HL-60/S4 (cell line): Measurements from ENCODE around the gene NEO1.

ENCODE experiments used
- in situ Hi-C: fragments of 300-500 bp; cut with MboI; formaldehyde crosslinking; loops from 2 replicates; pipeline ENCODE4 v1.14.3; 2022; ENCODE audit warnings: low sequenced_read_pairs

Gene NEO1

DNA sequence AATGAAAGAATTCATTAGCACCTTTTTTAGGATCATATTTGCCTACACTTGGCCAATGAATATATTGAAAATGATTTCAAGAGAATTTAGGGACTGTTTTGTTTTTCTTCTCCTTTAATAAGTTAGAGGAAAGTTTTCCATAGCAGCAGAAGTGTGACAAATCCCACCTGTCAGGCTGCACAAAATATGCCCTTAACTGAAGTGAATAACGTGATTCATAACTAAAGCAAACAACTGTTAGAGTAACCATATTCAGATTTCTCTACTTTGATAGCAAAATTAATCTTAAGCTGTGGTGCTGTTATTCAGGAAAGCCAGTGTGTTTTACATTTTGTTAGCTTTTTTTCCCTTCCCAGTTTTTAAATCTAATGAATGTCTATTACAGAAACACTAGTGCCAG lies 195.1 kb downstream of the NEO1 start:
- in situ Hi-C loops = loop anchor here (25.0 kb wide), 1 partner anchor 535 kb away; no protein-coding TSS in a partner anchor

DNA sequence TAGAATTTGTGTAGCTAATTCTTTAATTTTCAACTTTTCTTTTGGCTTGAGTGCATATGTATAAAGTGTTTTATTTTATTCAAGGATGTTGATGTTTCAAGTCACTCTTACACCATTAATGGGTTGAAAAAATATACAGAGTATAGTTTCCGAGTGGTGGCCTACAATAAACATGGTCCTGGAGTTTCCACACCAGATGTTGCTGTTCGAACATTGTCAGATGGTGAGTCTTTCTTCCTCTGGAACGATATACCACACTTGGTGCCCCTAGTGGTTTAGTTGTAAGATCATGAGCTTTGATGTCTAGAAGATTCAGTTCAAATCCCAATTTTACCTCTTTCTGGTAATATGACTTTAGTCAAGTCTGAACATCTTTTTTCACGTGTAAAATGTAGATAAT lies 197.2 kb downstream of the NEO1 start:
- in situ Hi-C loops = loop anchor here (25.0 kb wide), 1 partner anchor 537 kb away; no protein-coding TSS in a partner anchor

GRCh38 chr15:73254598-73254997 lies 202.3 kb downstream of the NEO1 start:
- in situ Hi-C loops = no loop called here

DNA sequence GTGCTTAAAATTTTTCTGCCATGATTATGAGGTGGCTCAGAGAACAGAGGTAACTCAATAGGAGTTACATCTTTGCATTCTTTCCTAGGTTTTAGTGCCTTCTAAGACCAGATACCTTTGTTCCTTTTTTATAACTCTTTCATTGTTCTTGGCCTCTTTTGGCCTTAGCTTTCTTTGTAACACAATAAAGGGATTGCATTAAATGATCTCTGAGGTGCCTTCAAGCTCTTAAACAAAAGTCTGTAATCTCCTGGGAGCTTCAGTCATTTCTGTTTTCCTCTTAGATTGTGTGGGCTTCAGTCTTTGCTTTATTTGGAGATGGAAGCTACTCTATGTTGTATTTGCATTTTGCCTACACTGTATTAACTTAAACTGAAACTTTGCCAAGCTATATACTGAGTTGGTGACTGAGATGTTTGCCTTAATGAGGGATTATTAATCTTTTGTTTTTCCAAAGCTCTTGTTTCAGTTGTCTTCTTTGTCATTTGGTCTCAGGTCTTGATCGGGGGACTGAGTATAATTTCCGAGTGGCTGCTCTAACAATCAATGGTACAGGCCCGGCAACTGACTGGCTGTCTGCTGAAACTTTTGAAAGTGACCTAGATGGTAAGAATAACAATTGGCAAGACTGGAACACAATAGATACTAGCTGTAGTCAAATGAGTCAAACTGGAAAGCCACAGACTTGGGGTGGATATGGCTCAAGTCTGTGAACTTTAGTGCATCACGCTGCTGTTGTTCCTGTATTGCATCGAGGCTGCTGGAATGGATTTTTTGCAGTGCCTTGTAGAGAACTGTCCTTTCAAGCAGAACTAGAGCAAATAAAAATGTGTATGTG lies 206.2 kb downstream of the NEO1 start:
- in situ Hi-C loops = no loop called here

DNA sequence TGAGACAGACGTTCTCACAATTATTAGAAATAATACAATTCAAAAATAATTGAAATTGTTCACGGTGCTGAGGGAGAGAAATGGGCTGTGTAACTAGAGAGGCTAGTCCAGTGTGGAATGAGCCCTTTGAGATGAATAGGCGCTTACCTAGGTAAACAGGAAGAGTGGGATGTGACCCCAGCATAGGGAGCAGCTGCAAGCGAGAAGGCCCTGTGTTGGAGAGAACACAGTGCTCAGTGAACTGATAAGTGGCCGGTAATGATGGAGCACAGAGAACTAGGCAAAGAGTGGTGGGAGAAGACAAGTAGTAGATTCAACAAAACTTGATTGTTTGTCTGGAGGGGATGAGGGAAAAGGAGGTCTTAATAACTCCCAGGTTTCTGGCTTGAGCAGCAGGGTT lies 212.6 kb downstream of the NEO1 start:
- in situ Hi-C loops = no loop called here

GRCh38 chr15:73265536-73266153 lies 213.4 kb downstream of the NEO1 start:
- in situ Hi-C loops = no loop called here

DNA sequence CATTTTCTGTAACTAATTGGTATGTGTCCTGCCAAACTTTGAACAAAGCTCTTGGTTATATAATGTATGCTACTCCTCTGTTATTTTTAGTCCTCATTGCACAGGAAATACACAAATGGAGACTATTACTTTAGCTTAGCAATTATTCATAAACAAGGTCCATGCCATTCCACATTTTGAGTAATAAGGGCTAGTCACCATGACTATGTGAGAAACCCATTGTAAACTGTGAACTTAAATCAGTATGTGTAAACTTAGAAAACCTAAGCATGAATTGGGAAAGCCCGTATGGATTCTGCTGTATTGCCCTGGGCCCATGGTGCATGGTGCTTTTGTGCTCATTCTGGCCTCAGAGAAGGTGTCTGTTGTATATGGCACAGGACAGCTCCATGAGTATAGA lies 216.2 kb downstream of the NEO1 start:
- in situ Hi-C loops = no loop called here

DNA sequence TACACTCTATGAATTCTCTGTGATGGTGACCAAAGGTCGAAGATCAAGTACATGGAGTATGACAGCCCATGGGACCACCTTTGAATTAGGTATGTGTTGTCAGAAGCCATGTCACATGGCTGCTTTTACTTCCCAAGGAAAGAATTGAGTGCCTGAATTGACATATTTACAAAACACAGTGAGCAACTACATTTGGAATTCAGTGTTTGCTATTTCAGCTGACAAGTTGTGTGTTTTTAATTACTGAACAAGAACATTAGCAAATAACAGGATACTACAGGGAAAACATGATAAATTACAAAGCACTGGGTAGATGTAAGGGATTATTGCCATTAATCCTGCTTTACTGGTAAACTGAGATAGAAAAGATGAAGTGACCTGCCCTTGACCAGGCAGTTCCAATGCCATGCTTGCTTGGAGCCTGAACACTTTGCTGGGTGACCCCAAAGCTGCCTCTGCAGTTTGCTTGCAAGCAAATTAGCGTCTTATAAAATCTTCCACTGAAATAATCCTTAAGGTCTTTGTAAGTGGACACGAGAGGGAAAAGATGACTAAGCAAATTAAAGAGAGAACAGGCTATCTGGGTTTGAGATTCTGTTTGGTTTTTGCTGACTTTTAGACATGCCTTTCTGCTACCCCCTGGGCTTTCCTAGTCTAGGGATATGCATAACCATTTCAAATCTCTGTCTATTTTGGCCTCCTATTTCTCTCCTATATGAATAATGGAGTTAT lies 218.3 kb downstream of the NEO1 start:
- in situ Hi-C loops = no loop called here

DNA sequence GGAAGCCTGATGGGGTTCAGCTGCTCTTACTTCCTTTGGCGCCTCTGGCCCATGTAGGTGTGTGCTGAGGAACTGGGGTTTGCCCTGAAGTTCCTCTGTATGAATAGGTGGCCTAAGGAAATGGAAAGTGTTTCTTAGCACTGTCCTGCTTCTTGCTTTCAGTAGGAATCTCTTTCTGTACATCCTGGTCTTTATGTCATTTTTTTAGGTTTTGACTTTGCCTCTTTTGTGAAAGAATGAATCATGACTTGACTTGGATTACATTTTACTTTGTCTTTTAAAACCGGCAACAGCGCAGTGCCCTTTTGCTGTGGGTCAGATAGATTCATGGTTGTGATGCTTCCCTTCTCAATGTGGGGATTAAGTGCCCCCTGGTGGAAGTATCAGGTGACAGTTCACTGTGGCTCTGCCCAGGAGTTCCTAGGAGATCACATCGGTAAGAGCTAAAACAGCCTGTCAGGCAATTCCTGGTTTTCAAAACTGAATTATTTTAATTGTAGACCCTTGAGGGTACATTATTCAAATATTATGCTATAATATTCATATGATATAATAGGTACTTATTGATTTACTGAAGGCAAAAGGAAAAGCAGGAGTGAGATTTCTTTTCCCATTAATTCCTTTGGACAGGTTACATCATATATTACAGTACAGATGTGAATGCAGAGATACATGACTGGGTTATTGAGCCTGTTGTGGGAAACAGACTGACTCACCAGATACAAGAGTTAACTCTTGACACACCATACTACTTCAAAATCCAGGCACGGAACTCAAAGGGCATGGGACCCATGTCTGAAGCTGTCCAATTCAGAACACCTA lies 221.1 kb downstream of the NEO1 start:
- in situ Hi-C loops = no loop called here

- in situ Hi-C loops = no loop called here
Observed at GRCh38 chr15:73275862-73276261, 223.6 kb downstream of the NEO1 start.

DNA sequence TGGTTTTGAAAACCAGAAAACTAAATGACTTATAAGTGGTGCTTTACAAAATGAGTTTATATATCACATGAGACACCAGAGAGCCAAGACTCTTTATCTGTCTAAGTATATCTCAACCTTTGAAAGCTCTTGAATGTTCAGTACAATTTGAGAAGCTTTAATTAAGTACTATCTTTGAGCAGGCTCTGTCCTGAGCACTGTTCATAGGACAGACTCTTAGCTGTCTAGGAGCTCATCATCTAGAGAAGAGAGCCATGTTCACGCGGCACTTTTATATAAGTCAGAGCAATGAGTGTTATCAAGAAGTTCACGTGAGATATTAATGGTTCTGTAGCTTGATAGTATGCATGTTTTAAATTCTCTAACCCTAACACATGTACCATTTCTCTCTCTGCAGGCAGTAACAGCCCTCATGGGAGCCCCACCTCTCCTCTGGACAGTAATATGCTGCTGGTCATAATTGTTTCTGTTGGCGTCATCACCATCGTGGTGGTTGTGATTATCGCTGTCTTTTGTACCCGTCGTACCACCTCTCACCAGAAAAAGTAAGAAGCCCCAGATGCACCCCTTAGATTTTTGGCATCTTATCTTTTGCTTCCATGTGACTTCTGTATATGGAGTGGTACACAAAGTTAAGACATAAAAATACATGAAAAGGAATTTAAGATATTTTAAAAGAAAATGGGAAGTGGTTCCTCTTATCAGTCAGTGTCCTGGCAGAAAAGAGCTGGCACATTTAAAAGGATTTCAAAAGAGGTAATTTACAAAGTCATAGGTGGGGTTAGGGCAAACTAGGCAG lies 230.5 kb downstream of the NEO1 start:
- in situ Hi-C loops = no loop called here

DNA sequence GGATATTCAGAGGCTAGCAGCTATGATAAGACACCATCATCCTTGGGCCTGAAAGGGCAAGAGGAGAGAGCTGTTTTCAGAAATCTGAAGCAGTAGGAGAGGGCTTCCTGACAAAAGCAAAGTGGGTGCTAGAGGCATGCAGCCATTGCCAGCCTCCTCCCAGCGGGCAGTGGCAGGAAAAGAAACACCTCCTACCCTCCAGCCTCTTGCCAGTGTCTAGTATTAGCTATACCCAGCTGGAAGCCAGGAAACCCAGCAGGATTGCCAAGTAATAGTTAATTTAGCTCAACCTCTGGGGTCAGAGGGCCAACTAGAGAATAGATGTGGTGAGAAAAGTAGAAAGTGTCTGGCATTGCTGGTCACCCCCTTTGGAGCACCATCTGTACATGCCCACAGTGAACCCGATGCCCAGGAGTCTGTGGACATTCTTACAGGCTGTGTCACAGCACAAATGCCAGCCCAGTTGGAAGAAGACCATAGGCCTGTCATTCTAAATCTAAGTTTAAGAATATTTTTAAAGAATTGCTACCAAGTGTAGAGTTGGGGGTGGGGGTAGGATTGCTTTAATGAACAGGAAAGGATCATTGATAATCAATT lies 231.2 kb downstream of the NEO1 start:
- in situ Hi-C loops = no loop called here

- in situ Hi-C loops = no loop called here
Observed at GRCh38 chr15:73284090-73284716, 231.9 kb downstream of the NEO1 start.

DNA sequence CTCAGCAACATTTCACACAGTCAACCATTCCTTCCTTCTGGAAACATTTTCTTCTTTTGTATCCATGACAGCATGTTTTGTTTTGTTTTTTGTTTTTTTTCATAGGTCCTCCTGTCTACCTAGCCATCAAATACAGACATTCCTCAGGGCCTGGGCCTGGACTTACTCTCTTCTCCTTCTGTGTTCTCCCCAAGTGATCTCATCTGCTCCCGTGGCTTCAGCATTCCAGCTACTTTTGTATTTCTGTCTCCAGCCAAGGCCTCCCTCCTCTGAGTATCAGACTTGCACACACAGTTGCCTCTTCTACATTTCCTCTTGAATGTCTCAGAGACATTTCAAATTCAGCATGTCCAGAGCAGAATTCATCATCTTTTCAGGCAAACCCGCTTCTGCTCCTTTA lies 234.0 kb downstream of the NEO1 start:
- in situ Hi-C loops = no loop called here

DNA sequence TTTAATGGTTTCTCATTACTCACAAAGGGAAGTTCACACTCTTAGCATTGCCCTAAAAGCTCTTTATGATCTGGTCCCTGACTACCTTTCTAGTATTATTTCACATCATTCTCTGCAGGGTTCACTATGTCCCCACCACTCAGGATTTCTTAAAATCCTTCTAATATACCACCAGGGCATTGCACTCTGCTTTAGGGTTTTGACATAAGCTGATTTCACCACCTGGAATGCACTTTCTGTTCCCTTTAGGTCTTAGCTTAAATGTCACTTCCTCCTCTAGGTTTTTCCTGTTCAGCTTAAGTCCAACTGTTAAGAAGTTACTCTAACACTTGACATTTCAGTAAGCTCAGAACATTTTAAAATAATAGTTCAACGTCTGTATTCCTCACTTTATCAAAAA lies 234.8 kb downstream of the NEO1 start:
- in situ Hi-C loops = no loop called here

GRCh38 chr15:73291441-73291840 lies 239.2 kb downstream of the NEO1 start:
- in situ Hi-C loops = loop anchor here (10.0 kb wide), 1 partner anchor 403 kb away; no protein-coding TSS in a partner anchor

GRCh38 chr15:73293773-73294172 lies 241.5 kb downstream of the NEO1 start:
- in situ Hi-C loops = loop anchor here (10.0 kb wide), 1 partner anchor 401 kb away; no protein-coding TSS in a partner anchor

DNA sequence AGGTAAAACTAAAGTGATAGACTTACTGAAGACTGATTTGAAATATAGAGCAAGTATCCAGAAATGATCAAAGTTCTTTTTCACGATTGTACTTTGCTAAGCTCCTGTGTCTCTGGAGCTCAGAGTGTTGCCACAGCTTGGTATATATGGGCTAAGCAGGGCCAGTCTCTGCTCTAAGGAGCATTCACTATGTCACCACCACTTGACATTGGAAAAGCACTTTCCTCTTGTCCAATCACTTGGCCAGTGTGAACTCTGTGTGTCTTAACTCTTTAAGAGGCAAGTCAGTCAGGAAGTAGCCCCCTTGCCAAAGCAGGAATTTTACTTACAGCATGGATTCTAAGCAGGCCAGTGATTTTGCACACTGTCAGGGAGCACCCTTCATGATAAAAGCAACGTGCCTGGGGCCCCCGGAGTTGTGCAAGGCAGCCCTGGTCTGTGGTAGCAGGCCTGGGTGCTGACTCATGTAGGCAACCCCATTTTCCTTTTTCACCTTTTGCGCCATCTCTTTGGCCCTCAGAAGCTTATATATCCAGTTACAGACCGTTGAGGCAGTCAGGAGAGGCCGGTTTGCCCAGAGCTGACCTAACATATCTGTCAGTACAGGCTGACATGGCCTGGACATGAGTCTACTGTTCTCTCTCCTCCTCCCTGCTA lies 243.5 kb downstream of the NEO1 start:
- in situ Hi-C loops = loop anchor here (10.0 kb wide), 1 partner anchor 399 kb away; no protein-coding TSS in a partner anchor
